Erythroblast (primary cell): ENCODE results near the gene TRIM67.

Experiments
- GATA1 ChIP-seq: IDR thresholded peaks from 2 replicates; pipeline ENCODE4 v1.6.1; 2011; ENCODE audit warnings: low read depth, mild to moderate bottlenecking, control low read depth, low read length, moderate library complexity
- POLR2A ChIP-seq: IDR thresholded peaks from 2 replicates; pipeline ENCODE4 v1.6.1; 2011; ENCODE audit warnings: mild to moderate bottlenecking, low read length

- no peak for TF ChIP-seq POLR2A
- TF ChIP-seq GATA1, result no peak
Observed at GRCh38 chr1:231188768-231189167, 26.9 kb downstream of the TRIM67 start.
